Measurements from ENCODE around the gene F10. TPM values are rescaled to one million over a fixed set of nuclear protein-coding genes. Genes with fewer than 3 reads are reported as not detected.

F10 gene
- total RNA-seq, 1 donor from 2014 or later: not detected

DNA sequence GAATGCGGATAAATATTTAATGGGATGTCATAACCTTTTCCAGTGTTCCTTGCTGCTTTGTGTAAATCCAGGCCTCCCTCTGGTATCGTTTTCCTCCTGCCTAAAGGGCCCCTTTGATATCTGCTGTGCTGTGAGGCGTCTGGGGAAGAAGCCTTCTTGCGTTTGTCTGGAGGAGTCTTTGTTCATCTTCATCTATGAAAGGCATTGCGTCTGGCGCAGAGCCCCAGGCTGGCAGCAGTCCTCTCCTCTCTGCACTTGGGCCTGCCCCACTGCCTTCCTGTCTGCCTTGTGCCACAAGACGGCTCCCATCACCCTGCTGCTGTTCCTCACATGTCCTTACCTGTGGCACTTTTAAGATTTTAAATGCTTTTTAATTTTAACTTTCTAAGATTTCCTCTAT lies 45.6 kb downstream of the F10 start:
- DNase-seq (no peak), ATAC-seq (ENCODE audit: low read depth) (no peak)
- ChIA-PET CTCF (no interaction called here), POLR2A (no interaction called here)
- TF ChIP-seq CTCF (IDR thresholded peaks at IDR 0.05): no peak
- Mint-ChIP-seq H3K36me3 (ENCODE audit: low read depth) (peaks cover 30% of the 10 kb centered on the region), H3K27me3 (no peaks in the 10 kb centered on the region), H3K4me3 (no peak overlapping the region), H3K27ac (no peak overlapping the region), H3K9me3 (peaks cover 3% of the 10 kb centered on the region), H3K4me1 (peaks cover 5% of the 10 kb centered on the region)
- intact Hi-C loops (cut with micrococcal nuclease): no loop called here

DNA sequence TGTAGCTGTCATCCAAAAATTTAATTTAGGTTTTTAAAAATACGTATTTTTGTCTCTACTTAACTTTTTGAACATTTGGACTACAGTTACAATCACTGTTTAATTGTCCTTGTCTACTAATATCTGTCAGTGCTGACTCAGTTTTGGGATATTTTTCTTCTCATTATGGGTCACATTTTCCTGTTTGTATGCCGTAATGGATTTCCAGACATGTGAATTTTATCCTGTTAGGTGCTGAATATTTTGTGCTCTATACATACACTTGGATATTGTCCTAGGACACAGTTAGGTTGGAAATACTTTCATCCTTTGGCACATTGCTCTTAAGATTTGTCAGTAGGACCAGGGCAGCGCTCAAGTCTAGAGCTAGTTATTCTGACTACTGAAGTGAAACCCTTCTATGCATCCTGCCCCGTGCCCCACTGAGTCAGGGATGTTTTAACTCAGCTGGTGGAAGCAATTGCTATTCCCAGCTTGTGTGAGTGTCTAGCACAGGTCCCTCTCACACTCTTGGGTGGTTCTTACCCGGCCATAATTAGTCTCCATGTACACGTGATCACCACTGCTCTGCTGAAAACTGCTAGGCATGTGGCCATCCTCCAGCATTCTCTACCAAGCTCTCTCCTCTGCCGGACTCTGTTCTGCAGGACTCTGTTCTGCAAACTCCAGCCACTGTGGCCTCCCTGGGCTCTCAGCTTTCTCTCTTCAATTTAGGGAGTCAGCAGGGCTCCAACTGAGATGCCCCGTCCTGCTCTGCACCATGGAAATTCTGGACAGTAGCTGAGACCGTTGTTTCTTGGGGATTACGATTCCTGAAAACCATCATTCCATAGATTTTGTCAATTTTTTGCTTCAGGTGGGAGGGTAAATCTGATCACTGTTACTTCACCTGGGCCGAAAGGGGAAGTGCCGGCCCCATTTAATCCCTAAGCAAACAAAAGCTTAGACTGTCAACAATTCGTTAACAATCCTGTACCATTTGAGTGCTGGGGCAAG lies 47.0 kb downstream of the F10 start:
- intact Hi-C loops (cut with micrococcal nuclease): no loop called here
- TF ChIP-seq CTCF (IDR thresholded peaks at IDR 0.05): no peak
- Mint-ChIP-seq H3K27me3 (no peaks in the 10 kb centered on the region), H3K27ac (no peak overlapping the region), H3K36me3 (ENCODE audit: low read depth) (peaks cover 36% of the 10 kb centered on the region), H3K4me3 (no peak overlapping the region), H3K9me3 (peaks cover 3% of the 10 kb centered on the region), H3K4me1 (peaks cover 5% of the 10 kb centered on the region)
- DNase-seq: no peak
- CTCF ChIA-PET: no interaction called here
- ATAC-seq (ENCODE audit: low read depth): no peak
- POLR2A ChIA-PET: no interaction called here

DNA sequence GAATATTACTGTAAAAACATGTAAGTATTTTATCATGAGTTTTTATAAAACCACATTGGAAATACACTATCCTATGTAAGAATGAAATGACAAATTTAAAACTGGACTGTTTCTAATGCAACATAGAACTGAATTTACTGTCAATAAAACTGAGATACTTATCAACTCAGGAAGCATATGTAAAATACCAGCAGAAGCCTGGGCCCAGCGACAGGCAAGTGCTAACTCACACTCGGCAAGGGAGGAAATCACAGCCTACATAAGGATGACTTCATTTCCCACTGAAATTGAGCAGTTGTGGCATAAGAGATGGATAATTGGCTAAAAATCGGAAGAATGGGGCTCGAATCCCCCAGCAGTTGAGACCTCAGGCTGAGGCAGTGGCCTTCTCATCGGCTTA lies 47.9 kb downstream of the F10 start:
- Mint-ChIP-seq H3K27ac (no peak overlapping the region), H3K27me3 (no peaks in the 10 kb centered on the region), H3K4me3 (no peak overlapping the region), H3K9me3 (peaks cover 3% of the 10 kb centered on the region), H3K36me3 (ENCODE audit: low read depth) (peaks cover 45% of the 10 kb centered on the region), H3K4me1 (peaks cover 5% of the 10 kb centered on the region)
- TF ChIP-seq CTCF (IDR thresholded peaks at IDR 0.05): no peak
- no peak for DNase-seq
- no peak for ATAC-seq (ENCODE audit: low read depth)
- intact Hi-C loops (cut with micrococcal nuclease): no loop called here
- POLR2A ChIA-PET: no interaction called here
- CTCF ChIA-PET: no interaction called here

- intact Hi-C loops (cut with micrococcal nuclease): no loop called here
- ATAC-seq (ENCODE audit: low read depth): no peak
- Mint-ChIP-seq H3K4me1 (peaks cover 7% of the 10 kb centered on the region), H3K4me3 (no peak overlapping the region), H3K27me3 (no peaks in the 10 kb centered on the region), H3K9me3 (peaks cover 3% of the 10 kb centered on the region), H3K27ac (no peak overlapping the region), H3K36me3 (ENCODE audit: low read depth) (peaks cover 55% of the 10 kb centered on the region)
- ChIA-PET CTCF (no interaction called here), POLR2A (no interaction called here)
- no peak for DNase-seq
- no peak for TF ChIP-seq CTCF (IDR thresholded peaks at IDR 0.05)
Observed at GRCh38 chr13:113171250-113172125, 48.9 kb downstream of the F10 start.

DNA sequence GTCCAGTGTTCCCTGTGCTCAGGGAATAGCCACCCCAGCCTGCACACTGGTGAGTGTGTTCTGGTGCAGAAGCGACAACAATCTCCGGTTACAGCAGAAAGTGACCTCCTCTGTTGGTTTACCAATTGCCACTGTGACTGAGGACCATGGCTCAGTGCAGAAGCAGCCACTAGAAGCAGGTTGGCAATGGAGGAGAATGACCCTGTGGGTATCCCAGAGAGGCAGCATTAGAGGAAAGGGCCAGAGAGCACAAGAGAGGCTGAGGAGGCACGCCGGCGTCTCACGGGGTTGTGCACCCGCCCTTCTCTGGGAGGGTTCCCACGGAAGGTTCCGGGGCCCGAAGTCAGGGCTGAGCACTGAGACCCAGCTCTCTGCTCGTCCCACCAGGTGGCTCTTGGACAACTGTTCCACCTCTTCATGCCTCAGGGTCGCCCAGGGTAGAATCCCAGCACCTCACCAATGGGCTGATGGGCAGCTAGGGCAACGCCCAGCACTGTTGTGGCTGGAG lies 49.9 kb downstream of the F10 start:
- peaks cover 61% of the 10 kb centered on the region for H3K36me3 Mint-ChIP-seq (ENCODE audit: low read depth)
- DNase-seq: no peak
- peaks cover 7% of the 10 kb centered on the region for H3K4me1 Mint-ChIP-seq
- H3K27ac Mint-ChIP-seq: no peak overlapping the region
- TF ChIP-seq CTCF (IDR thresholded peaks at IDR 0.05): no peak
- ChIA-PET POLR2A (no interaction called here), CTCF (no interaction called here)
- H3K9me3 Mint-ChIP-seq: peaks cover 3% of the 10 kb centered on the region
- intact Hi-C loops (cut with micrococcal nuclease): no loop called here
- no peaks in the 10 kb centered on the region for H3K27me3 Mint-ChIP-seq
- ATAC-seq (ENCODE audit: low read depth): no peak
- H3K4me3 Mint-ChIP-seq: no peak overlapping the region

Data from activated B cell treated with CpG ODN at 0.5 μM for 24 hours (primary cell).